ENCODE measurements around the gene BIRC2. TPM values are rescaled to one million over a fixed set of nuclear protein-coding genes. Genes with fewer than 3 reads are reported as not detected.

Gene BIRC2
- total and polyA plus RNA-seq, 2 experiments from 2014 or later, result 15.3 to 25.2 TPM

DNA sequence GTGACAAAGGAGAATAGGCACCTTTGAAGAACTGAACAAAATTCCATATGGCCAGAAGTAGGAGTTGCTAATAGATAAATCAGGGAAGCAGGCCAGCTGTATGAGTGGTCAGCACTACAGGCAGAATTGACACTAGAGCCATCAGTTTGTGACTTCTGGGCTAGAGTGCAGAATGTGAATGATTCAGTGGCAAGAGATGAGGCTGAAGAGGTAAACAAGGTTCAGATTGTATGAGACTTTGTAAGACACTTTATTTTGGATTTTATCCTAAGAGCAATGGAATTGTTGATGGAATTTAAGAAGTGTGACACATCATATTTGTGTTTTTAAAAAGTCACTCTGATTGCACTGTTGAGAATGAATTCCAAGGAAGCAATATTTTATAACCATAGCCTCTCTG lies 16.8 kb upstream of the BIRC2 start:
- H3K9me3 Mint-ChIP-seq, result no peaks in the 10 kb centered on the region
- H3K36me3 Mint-ChIP-seq (ENCODE audit: low read depth), result no peaks in the 10 kb centered on the region
- no peaks in the 10 kb centered on the region for H3K4me1 Mint-ChIP-seq
- no peaks in the 10 kb centered on the region for H3K27me3 ChIP-seq (ENCODE audit: insufficient read depth)
- H3K36me3 ChIP-seq (ENCODE audit: insufficient read depth), result no peaks in the 10 kb centered on the region
- TF ChIP-seq POLR2AphosphoS5 (IDR thresholded peaks at IDR 0.05; ENCODE audit: low read depth), result no peak
- TF ChIP-seq CREB1 (CRISPR knock-in tag; IDR thresholded peaks at IDR 0.05; ENCODE audit: low read depth), result no peak
- TF ChIP-seq JUNB (IDR thresholded peaks at IDR 0.05; ENCODE audit: unreplicated experiment), result no peak
- TF ChIP-seq EZH2 (IDR thresholded peaks at IDR 0.05; ENCODE audit: low read depth, unreplicated experiment), result no peak
- TF ChIP-seq STAT1 (IDR thresholded peaks at IDR 0.05; ENCODE audit: unreplicated experiment), result no peak
- no peak for TF ChIP-seq ZNF114 (CRISPR knock-in tag; IDR thresholded peaks at IDR 0.05)
- TF ChIP-seq, protein P1, sequence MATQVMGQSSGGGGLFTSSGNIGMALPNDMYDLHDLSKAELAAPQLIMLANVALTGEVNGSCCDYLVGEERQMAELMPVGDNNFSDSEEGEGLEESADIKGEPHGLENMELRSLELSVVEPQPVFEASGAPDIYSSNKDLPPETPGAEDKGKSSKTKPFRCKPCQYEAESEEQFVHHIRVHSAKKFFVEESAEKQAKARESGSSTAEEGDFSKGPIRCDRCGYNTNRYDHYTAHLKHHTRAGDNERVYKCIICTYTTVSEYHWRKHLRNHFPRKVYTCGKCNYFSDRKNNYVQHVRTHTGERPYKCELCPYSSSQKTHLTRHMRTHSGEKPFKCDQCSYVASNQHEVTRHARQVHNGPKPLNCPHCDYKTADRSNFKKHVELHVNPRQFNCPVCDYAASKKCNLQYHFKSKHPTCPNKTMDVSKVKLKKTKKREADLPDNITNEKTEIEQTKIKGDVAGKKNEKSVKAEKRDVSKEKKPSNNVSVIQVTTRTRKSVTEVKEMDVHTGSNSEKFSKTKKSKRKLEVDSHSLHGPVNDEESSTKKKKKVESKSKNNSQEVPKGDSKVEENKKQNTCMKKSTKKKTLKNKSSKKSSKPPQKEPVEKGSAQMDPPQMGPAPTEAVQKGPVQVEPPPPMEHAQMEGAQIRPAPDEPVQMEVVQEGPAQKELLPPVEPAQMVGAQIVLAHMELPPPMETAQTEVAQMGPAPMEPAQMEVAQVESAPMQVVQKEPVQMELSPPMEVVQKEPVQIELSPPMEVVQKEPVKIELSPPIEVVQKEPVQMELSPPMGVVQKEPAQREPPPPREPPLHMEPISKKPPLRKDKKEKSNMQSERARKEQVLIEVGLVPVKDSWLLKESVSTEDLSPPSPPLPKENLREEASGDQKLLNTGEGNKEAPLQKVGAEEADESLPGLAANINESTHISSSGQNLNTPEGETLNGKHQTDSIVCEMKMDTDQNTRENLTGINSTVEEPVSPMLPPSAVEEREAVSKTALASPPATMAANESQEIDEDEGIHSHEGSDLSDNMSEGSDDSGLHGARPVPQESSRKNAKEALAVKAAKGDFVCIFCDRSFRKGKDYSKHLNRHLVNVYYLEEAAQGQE (IDR thresholded peaks at IDR 0.05; ENCODE audit: unreplicated experiment), result no peak
- TF ChIP-seq, protein P2, sequence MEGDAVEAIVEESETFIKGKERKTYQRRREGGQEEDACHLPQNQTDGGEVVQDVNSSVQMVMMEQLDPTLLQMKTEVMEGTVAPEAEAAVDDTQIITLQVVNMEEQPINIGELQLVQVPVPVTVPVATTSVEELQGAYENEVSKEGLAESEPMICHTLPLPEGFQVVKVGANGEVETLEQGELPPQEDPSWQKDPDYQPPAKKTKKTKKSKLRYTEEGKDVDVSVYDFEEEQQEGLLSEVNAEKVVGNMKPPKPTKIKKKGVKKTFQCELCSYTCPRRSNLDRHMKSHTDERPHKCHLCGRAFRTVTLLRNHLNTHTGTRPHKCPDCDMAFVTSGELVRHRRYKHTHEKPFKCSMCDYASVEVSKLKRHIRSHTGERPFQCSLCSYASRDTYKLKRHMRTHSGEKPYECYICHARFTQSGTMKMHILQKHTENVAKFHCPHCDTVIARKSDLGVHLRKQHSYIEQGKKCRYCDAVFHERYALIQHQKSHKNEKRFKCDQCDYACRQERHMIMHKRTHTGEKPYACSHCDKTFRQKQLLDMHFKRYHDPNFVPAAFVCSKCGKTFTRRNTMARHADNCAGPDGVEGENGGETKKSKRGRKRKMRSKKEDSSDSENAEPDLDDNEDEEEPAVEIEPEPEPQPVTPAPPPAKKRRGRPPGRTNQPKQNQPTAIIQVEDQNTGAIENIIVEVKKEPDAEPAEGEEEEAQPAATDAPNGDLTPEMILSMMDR (conservative IDR thresholded peaks at IDR 0.05; ENCODE audit: low read depth in 2 of 2), result no peak
- TF ChIP-seq, protein P3, sequence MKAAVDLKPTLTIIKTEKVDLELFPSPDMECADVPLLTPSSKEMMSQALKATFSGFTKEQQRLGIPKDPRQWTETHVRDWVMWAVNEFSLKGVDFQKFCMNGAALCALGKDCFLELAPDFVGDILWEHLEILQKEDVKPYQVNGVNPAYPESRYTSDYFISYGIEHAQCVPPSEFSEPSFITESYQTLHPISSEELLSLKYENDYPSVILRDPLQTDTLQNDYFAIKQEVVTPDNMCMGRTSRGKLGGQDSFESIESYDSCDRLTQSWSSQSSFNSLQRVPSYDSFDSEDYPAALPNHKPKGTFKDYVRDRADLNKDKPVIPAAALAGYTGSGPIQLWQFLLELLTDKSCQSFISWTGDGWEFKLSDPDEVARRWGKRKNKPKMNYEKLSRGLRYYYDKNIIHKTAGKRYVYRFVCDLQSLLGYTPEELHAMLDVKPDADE (IDR thresholded peaks at IDR 0.05), result no peak
- TF ChIP-seq ZNF331 (CRISPR knock-in tag; IDR thresholded peaks at IDR 0.05; ENCODE audit: low read depth), result no peak
- TF ChIP-seq NANOG (IDR thresholded peaks at IDR 0.05; ENCODE audit: borderline replicate concordance), result no peak
- H3K27ac ChIP-seq (ENCODE audit: low read depth), result no peak overlapping the region
- no peaks in the 10 kb centered on the region for H3K79me2 ChIP-seq (replicated peaks; ENCODE audit: insufficient read depth)
- H3K4me3 Mint-ChIP-seq, result no peak overlapping the region
- no peaks in the 10 kb centered on the region for H3F3A ChIP-seq (replicated peaks; ENCODE audit: low read depth)
- no peaks in the 10 kb centered on the region for H4K20me1 ChIP-seq (replicated peaks; ENCODE audit: insufficient read depth)
- H2AFZ ChIP-seq, result no peak overlapping the region
- no peak overlapping the region for H3K27ac Mint-ChIP-seq
- H3K4me1 ChIP-seq (ENCODE audit: insufficient read depth), result no peaks in the 10 kb centered on the region
- ATAC-seq (no peak), DNase-seq (ENCODE audit: low spot score) (no peak)
- H3K27me3 Mint-ChIP-seq (ENCODE audit: insufficient read depth, low read depth, poor library complexity), result peaks cover 2% of the 10 kb centered on the region
- H3K4me2 ChIP-seq, result no peak overlapping the region
- no peak overlapping the region for H3K4me3 ChIP-seq
- H3K9me2 ChIP-seq (ENCODE audit: insufficient read depth), result no peaks in the 10 kb centered on the region

Measured in GM23338 (cell line).